Stimulated activated CD8-positive, alpha-beta memory T cell treated with anti-CD3 and anti-CD28 coated beads, Interleukin-12 subunit alpha, Interleukin-12 subunit beta, amount 100 ng/mL, for 24 hours (primary cell): ENCODE measurements around the gene FAM174B.

Source experiments
- DNase-seq: peaks from one replicate; pipeline ENCODE4 v3.0.0-alpha.2; 2020; ENCODE audit errors: extremely low read depth

The FAM174B gene

DNA sequence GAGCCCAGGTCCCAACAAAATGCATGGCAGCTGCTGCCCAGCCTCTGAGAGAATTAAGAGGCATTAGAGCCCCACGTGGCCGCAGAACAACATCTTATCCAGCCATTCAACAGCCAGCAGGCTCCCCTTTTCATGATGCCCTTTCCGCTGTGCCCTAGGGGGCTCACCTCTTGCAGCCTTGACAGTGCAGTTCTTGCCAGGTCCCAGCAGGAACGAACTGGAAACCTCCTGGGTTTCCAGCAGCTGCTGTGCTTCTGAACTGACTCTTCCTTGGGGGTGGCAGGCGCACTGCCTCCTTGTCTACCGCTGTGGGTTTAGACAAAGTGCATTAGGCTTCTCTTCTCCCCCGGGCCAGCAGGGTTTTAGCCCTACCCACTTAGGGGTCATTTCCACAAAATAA lies 85.2 kb downstream of the FAM174B start:
- DNase-seq = no peak

DNA sequence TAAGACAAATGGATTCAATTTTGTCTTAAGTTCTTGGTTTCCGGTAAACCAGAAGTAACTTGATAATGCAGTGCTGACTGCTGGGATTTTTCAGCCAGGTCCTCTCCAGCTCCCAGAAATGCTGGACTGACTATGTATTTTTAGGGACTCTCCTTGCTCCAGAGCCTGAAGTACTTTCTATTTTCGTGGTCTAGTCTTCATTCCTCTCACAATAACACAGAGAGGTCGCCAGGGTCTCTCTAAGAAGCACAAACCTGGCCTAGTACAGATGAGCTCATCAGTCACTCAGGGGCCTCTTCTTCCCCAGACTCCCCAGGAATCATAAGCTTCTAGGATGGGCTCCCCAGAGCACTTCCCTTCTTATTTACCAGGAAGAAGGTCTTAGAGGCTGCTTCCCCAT lies 85.8 kb downstream of the FAM174B start:
- no peak for DNase-seq
